SH-SY5Y (cell line): ENCODE measurements around the gene CSMD2.

Experiments
- GATA2 ChIP-seq: IDR thresholded peaks from 2 replicates; pipeline ENCODE4 v1.6.1; 2011; ENCODE audit warnings: mild to moderate bottlenecking, low read depth, low read length
- GATA3 ChIP-seq: IDR thresholded peaks from 2 replicates; pipeline ENCODE4 v1.6.1; 2011; ENCODE audit warnings: low read depth, mild to moderate bottlenecking, low read length, moderate library complexity

DNA sequence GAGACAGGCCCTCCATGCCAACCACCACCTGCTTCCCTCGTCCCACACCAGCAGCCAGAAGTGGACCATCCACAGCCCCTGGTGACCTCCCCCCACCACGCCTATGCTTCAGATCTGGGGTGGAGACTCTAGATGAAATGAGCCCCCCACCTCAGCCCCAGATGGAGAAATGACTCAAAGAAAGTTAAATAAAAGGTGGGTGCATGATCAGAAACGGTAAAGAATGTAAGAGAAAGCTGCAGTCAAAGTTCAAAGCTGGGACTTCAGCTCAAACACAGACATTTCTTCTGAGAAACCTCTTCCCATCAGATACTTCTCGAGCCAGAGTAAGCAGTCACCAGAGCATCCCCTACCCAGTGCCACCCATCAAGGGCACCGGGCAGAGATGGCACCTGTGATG is 344.2 kb downstream of the CSMD2 start:
- TF ChIP-seq GATA3, result no peak
- TF ChIP-seq GATA2, result no peak
